Measurements from ENCODE around the gene ADGRG1.

DNA sequence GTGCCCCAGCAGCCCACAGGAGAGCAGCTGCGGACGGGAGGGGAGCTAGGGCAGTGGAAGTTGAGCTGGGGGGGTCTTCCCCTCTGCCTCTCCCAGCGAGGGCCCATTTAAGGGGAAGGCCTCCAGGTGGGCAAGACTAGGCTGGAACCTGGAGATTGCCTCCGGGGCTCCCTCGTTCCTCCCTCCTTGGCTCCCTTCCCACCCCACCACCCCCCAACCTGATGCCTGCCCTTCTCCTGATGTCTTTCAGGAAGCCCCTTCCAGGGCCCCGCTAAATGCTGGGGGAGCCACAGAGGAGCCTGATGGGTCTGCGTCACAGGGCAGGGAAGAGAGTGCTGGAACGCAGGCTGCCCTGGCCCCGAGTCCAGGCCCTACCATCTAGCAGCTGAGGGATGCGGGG lies 16.7 kb downstream of the ADGRG1 start:
- TF ChIP-seq POLR2AphosphoS5 (IDR thresholded peaks at IDR 0.05; ENCODE audit: low read depth, low read length) = no peak
- no peak for TF ChIP-seq TAF1 (IDR thresholded peaks at IDR 0.05; ENCODE audit: borderline replicate concordance, insufficient read depth, low read length)
- TF ChIP-seq REST (IDR thresholded peaks at IDR 0.05; ENCODE audit: insufficient read depth in 1 of 2, low read depth in 2 of 2, low read length in 2 of 2) = no peak
- no peak for TF ChIP-seq SIN3A (IDR thresholded peaks at IDR 0.05; ENCODE audit: borderline replicate concordance, insufficient read depth, low read length)

Data from PFSK-1 (cell line).